Measurements from ENCODE around the gene RAB11FIP3.
A peak's percentile ranks its signal among the peaks of the same experiment; 100 is the strongest.

The RAB11FIP3 gene

GRCh38 chr16:424623-425081 lies 797 bp upstream of the RAB11FIP3 start:
- H3K4me1 ChIP-seq (ENCODE audit: low read length), result peaks cover 17% of the 10 kb centered on the region
- no peak for TF ChIP-seq EZH2phosphoT487 (IDR thresholded peaks at IDR 0.05; ENCODE audit: low read depth)
- no peak for TF ChIP-seq CTCF (IDR thresholded peaks at IDR 0.05; ENCODE audit: low read depth, low read length)
- H3K27ac ChIP-seq (ENCODE audit: low read length), result no peak overlapping the region
- H3K27me3 ChIP-seq (ENCODE audit: low read depth, low read length), result peaks cover 11% of the 10 kb centered on the region
- H3K4me2 ChIP-seq (ENCODE audit: low read length), result peak overlapping the region; percentile 87
- peaks cover 4% of the 10 kb centered on the region for H3K36me3 ChIP-seq (replicated peaks; ENCODE audit: low read depth, low read length)
- H3K79me2 ChIP-seq (ENCODE audit: low read length), result peaks cover 27% of the 10 kb centered on the region
- peak overlapping the region; percentile 97 for H3K4me3 ChIP-seq (ENCODE audit: low read length)
- H3K9me3 ChIP-seq (ENCODE audit: insufficient read depth, low read length), result no peaks in the 10 kb centered on the region
- peak overlapping the region; percentile 34 for H3K9ac ChIP-seq (ENCODE audit: low read length)
- H4K20me1 ChIP-seq (ENCODE audit: insufficient read depth, low read length), result peaks cover 17% of the 10 kb centered on the region
- peak overlapping the region; percentile 52 for H2AFZ ChIP-seq (ENCODE audit: low read depth, low read length)

GRCh38 chr16:425740-426114 lies 278 bp downstream of the RAB11FIP3 start:
- peaks cover 11% of the 10 kb centered on the region for H3K27me3 ChIP-seq (ENCODE audit: low read depth, low read length)
- H3K4me1 ChIP-seq (ENCODE audit: low read length), result peaks cover 17% of the 10 kb centered on the region
- H3K27ac ChIP-seq (ENCODE audit: low read length), result no peak overlapping the region
- peak overlapping the region; percentile 97 for H3K4me3 ChIP-seq (ENCODE audit: low read length)
- H4K20me1 ChIP-seq (ENCODE audit: insufficient read depth, low read length), result peaks cover 20% of the 10 kb centered on the region
- no peaks in the 10 kb centered on the region for H3K9me3 ChIP-seq (ENCODE audit: insufficient read depth, low read length)
- H2AFZ ChIP-seq (ENCODE audit: low read depth, low read length), result no peak overlapping the region
- TF ChIP-seq CTCF (IDR thresholded peaks at IDR 0.05; ENCODE audit: low read depth, low read length) (no peak), EZH2phosphoT487 (IDR thresholded peaks at IDR 0.05; ENCODE audit: low read depth) (no peak)
- H3K9ac ChIP-seq (ENCODE audit: low read length), result peak overlapping the region; percentile 70; the same call in 1 of the 2 replicates
- H3K36me3 ChIP-seq (replicated peaks; ENCODE audit: low read depth, low read length), result peaks cover 4% of the 10 kb centered on the region
- H3K79me2 ChIP-seq (ENCODE audit: low read length), result peaks cover 36% of the 10 kb centered on the region
- H3K4me2 ChIP-seq (ENCODE audit: low read length), result peak overlapping the region; percentile 87; the same call in 1 of the 2 replicates

GRCh38 chr16:426115-426905 lies 861 bp downstream of the RAB11FIP3 start:
- Histone ChIP-seq H3K4me1 (ENCODE audit: low read length) (peaks cover 17% of the 10 kb centered on the region), H2AFZ (ENCODE audit: low read depth, low read length) (no peak overlapping the region), H3K4me3 (ENCODE audit: low read length) (peak overlapping the region; percentile 97), H3K9ac (ENCODE audit: low read length) (peak overlapping the region; percentile 70), H4K20me1 (ENCODE audit: insufficient read depth, low read length) (peaks cover 20% of the 10 kb centered on the region), H3K9me3 (ENCODE audit: insufficient read depth, low read length) (no peaks in the 10 kb centered on the region), H3K79me2 (ENCODE audit: low read length) (peaks cover 40% of the 10 kb centered on the region), H3K27me3 (ENCODE audit: low read depth, low read length) (peaks cover 11% of the 10 kb centered on the region), H3K4me2 (ENCODE audit: low read length) (peak overlapping the region; percentile 86), H3K27ac (ENCODE audit: low read length) (no peak overlapping the region), H3K36me3 (replicated peaks; ENCODE audit: low read depth, low read length) (peaks cover 4% of the 10 kb centered on the region)
- TF ChIP-seq CTCF (IDR thresholded peaks at IDR 0.05; ENCODE audit: low read depth, low read length) (no peak), EZH2phosphoT487 (IDR thresholded peaks at IDR 0.05; ENCODE audit: low read depth) (no peak)

- H3K79me2 ChIP-seq (ENCODE audit: low read length), result peaks cover 40% of the 10 kb centered on the region
- TF ChIP-seq CTCF (IDR thresholded peaks at IDR 0.05; ENCODE audit: low read depth, low read length), result no peak
- no peak for TF ChIP-seq EZH2phosphoT487 (IDR thresholded peaks at IDR 0.05; ENCODE audit: low read depth)
These were observed 1.4 kb downstream of the RAB11FIP3 start for GRCh38 chr16:426906-427249.

More at GRCh38 chr16:426906-427249, 1.4 kb downstream of the RAB11FIP3 start:
- H3K4me1 ChIP-seq (ENCODE audit: low read length), result peaks cover 17% of the 10 kb centered on the region
- peak overlapping the region; percentile 86 for H3K4me2 ChIP-seq (ENCODE audit: low read length)
- peaks cover 4% of the 10 kb centered on the region for H3K36me3 ChIP-seq (replicated peaks; ENCODE audit: low read depth, low read length)
- peaks cover 20% of the 10 kb centered on the region for H4K20me1 ChIP-seq (ENCODE audit: insufficient read depth, low read length)
- H3K27me3 ChIP-seq (ENCODE audit: low read depth, low read length), result peaks cover 11% of the 10 kb centered on the region
- no peak overlapping the region for H3K27ac ChIP-seq (ENCODE audit: low read length)
- H2AFZ ChIP-seq (ENCODE audit: low read depth, low read length), result no peak overlapping the region
- H3K9me3 ChIP-seq (ENCODE audit: insufficient read depth, low read length), result no peaks in the 10 kb centered on the region
- peak overlapping the region; percentile 97 for H3K4me3 ChIP-seq (ENCODE audit: low read length)
- peak overlapping the region; percentile 70 for H3K9ac ChIP-seq (ENCODE audit: low read length)
